Right ventricle myocardium superior (tissue), 1 donor: Measurements from ENCODE around the gene SETD5. TPM values are rescaled to one million over a fixed set of nuclear protein-coding genes. Genes with fewer than 3 reads are reported as not detected.

Experiments
- ATAC-seq: fragments of 200-7000 bp; cut with Tn5 transposase; one replicate; pipeline ENCODE4 v1.9.1; 2020; ENCODE audit warnings: mild to moderate bottlenecking; ENCODE audit not compliant: poor library complexity
- DNase-seq: peaks from one replicate; pipeline ENCODE4 v3.0.0-alpha.2; 2020
- intact Hi-C: fragments of 100-400 bp; cut with DNase I; formaldehyde crosslinking; loops from one replicate; pipeline ENCODE4 v1.11.2; 2022
- total RNA-seq: library from RNA; stranded (reverse); fragmentation: NEBNext Ultra II Directional; extraction: Animal tissue kit (Norgen Biotek cat#: 25700); gene quantifications from one replicate; pipeline ENCODE4 v1.2.1, GENCODE V29; 2021
- donor health status: DM: no; HTN: yes; CAD: no; lungs with severe emphysema.

The SETD5 gene
- total RNA-seq, 1 donor from 2014 or later = 49.7 TPM

DNA sequence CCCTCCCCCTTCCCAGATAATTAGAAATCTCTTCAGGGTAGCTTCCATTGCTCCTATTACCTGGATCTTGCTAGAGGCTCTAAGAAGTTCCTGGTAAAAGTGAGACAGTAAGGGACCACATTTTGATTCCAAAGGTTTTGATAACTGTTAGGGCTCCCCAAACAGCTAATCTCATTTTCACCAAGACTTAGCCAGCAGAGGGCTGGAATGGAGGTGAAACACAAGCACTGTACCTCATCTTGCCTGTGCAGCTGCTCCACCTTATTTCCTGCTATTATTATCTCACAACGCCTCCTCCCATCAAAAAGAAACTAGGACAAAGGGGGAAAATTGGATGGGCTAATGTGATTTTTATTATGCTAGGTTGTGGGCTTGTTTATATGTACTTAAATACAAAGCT lies 7.3 kb downstream of the SETD5 start:
- intact Hi-C loops = no loop called here
- ATAC-seq = no peak
- no peak for DNase-seq

DNA sequence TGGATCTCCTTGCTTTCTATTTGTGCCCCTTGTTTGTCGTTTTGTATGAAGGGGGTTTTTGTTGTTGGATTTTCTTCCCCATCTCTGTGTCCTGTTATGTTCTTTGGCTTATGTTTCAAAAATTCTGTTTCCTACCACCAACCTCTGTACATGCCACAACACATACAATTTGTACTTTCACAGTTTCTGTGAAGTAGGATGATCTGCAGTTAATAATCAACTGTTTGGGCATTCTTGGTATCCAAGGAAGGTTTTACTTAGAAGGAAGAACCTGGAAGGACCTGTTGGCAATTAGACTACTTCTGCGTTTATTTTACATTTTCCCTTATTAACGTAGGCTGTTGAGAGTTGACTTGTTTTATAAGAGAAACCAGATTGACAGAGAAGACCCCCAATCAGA lies 8.3 kb downstream of the SETD5 start:
- intact Hi-C loops = no loop called here
- ATAC-seq (no peak), DNase-seq (no peak)

DNA sequence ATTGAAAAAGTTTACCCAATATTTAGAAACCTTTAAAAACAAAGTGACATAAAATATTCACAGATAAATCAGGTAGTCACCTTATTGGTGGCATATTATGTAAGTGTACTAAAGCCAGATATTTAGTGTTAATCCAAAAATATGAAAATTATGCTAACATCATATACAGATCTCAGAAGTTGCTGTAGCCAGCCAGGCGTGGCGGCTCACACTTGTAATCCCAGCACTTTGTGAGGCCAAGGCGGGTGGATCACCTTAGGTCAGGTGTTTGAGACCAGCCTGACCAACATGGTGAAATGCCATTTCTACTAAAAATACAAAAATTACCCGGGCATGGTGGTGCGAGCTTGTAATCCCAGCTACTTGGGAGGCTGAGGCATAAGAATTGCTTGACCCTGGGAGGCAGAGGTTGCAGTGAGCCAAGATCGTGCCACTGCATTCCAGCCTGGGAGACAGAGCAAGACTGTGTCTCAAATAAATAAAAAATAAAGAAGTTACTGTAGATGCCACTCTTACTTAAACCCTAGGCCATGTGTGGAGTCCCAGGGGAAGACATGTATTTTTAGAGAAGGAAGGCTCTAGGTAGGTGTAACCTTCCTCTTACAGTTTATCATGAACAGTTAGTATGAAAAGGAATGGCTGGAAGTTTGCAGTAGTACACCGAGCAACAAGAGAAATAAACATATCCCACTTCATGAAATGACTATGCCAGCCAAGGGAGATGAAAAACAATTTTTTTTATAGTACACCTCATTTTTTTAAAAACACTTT lies 9.6 kb downstream of the SETD5 start:
- no peak for DNase-seq
- peak; percentile 18 for ATAC-seq
- intact Hi-C loops = no loop called here

DNA sequence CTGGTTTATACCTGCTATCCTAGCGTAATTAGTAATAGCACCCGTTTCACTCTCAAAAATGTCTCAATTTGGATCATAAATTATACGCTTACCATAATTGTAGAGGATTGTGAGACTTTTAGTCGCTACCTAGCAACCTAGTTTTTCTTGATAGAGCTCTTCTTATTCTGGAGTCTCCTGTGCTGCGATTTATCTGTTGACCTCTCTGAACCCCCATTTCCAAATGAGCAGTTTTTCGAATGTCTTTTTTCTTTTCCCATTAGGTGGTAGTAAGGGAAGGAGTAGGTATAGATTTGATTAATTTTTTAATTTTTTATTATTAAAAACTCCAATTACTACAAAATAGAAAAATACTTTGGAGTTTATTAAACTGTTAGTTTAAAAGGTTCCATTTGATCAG lies 10.6 kb downstream of the SETD5 start:
- ATAC-seq = no peak
- no peak for DNase-seq
- intact Hi-C loops = no loop called here

DNA sequence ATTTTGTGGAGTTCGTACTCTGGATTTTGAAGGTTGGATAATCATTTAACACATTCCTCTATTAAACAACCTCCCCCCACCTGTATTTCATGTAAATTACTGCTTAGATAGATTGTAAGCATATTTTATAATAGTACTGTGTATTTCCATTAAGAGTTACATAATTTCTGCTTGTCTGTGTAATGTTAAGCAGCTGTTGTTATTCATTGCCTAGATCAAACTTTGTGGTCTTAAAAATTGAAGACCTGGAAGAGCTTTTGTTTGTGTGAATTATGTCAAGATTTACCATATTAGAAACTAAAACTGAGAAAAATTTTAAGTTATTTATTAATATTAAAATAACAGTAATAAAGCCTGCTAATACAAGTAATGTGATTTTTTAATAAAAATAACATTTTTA lies 11.1 kb downstream of the SETD5 start:
- intact Hi-C loops = no loop called here
- no peak for ATAC-seq
- no peak for DNase-seq

DNA sequence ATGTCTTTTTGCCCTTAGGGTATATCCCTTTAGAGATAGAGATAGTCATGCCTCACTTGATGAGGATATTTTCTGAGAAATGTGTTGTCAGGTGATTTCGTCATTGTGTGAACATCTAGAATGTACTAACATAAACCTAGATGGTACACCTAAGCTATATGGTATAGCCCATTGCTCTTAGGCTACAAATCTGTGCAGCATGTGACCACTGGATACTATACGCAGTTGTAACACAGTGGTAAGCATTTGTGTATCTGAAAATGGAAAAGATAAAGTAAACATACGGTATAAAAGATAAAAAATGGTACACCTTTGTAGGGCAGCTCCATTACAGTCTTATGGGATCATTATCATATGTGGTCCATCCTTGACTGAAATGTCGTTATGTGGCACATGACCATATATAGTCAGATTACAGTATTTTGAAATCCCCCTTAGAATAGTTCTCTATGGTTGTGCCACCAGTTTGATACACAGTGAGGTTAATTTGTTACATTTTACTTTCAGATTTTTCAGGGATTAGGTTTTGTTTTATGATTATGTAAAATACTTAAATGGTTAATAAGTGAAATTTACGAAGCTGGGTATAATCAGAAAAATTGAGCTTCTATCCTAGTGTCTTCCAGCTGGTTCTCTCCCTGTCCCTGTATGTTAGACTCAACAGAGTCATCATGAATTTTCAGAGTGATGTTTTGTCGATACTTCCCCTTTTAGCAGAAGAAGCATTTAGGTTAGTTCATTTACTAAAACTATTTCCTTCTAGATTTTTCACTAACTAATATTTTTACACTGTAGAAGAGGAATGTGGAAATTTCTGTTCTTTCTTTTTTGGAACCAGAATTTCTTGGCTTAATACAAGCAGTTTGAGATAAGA lies 12.8 kb downstream of the SETD5 start:
- intact Hi-C loops = no loop called here
- DNase-seq = no peak
- ATAC-seq = no peak

DNA sequence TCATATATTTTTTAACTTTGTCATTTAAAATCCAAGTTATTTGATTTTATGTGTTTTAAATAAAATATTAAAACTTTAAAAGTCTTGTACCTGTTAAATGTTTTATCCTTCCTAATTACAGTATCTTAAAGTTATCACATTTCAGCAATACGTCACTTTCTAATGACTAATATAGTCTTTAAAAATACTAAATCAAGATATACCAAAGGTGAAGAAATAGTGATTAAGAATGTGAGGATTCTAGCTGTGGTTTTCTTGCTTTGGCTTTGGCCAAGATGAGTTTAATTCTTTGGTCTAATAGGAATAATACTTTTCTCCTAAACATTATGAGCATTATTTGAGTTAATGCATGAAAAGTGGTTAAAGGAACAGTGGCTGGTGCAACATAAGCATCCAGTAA lies 13.9 kb downstream of the SETD5 start:
- intact Hi-C loops = no loop called here
- no peak for ATAC-seq
- no peak for DNase-seq

DNA sequence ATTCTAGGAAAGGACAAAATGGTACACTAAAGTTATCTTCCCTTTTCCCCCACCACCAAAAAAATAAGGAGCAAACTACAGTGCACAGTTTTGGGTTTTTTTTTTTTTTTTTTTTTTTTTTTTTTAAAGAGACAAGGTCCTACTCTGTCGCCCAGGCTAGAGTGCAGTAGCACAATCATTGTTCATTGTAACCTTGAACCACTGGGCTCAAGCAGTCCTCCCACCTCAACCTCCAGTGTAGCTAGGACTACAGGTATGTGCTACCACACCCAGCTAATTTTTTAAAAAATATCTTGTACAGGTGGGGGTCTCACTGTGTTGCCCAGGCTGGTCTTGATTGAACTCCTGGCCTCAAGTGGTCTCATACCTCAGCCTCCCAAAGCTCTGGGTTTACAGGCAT lies 14.9 kb downstream of the SETD5 start:
- ATAC-seq (no peak), DNase-seq (no peak)
- intact Hi-C loops = no loop called here

DNA sequence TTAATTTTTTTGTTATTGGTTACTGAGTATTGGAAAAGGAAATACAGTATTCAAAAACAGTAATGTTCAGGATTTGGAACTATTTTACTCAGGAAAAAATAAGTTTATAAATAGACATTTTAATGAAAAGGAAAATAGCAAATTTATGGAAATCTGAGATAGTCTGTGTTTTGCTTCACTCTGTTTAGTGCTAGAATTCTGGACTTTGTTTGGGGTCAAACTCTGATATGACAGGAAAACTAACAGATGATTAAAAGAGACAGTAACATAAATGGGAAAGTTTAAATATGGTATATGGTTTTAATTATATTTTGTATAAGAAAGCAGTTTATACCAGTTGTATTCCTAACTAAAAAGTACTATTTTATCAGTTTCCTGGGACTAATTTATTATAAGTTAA lies 17.4 kb downstream of the SETD5 start:
- intact Hi-C loops = no loop called here
- no peak for ATAC-seq
- DNase-seq = no peak

DNA sequence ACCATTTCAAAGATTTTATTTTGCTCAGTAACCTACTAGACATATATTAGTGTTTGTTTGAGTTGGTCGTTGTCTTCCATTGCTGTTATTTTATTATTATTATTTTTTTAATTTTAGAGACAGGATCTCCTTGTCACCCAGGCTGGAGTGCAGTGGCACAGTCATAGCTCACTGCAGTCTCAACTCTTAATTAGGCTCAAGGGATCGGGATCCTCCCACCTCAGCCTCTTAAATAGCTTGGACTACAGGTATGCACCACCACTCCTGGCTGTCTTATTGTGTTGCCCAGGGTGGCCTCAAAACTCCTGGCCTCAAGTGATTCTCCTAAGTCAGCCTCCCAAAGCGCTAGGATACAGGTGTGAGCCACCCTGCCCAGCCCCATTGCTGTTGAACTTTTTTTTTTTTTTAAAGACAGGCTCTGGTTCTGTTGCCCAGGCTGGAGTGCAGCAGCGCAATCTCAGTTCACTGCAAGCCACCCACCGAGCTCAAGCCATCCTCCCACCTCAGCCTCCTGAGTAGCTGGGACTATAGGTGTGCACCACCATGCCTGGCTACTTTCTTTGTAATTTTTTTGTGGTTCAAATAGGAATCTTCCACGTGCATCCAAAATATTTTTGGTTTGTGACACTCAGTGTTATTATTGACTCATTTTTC lies 18.2 kb downstream of the SETD5 start:
- no peak for ATAC-seq
- DNase-seq = no peak
- intact Hi-C loops = no loop called here

DNA sequence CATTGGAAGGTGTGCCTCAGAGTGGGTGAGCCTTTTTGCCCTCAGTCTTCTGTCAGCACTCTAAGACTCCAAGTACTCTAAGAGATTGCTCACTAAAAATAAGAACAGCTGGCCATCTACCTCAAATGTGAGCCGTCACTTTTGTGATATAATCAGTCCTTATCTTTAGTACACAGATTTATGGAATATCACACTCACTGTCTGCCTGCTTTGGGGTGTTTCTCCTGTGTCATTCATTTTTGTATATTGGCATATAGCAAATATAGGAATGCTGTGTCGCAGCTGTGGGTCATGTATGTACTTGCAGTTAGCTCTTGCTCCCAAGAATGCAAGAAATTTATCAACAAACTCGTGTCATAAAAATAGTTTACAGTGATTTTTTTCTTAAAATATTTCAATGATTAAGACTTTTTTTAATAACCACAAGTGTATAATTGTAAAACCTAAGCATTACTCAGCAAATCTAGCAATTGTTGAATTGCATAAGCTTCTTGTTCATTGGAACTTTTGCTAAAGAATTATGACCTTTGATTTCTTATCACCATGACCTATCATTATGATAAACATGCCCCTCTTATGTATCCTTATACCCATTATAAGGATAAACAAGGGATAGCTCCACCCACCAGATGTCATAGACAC lies 18.8 kb downstream of the SETD5 start:
- intact Hi-C loops = no loop called here
- DNase-seq (no peak), ATAC-seq (peak; percentile 36)

DNA sequence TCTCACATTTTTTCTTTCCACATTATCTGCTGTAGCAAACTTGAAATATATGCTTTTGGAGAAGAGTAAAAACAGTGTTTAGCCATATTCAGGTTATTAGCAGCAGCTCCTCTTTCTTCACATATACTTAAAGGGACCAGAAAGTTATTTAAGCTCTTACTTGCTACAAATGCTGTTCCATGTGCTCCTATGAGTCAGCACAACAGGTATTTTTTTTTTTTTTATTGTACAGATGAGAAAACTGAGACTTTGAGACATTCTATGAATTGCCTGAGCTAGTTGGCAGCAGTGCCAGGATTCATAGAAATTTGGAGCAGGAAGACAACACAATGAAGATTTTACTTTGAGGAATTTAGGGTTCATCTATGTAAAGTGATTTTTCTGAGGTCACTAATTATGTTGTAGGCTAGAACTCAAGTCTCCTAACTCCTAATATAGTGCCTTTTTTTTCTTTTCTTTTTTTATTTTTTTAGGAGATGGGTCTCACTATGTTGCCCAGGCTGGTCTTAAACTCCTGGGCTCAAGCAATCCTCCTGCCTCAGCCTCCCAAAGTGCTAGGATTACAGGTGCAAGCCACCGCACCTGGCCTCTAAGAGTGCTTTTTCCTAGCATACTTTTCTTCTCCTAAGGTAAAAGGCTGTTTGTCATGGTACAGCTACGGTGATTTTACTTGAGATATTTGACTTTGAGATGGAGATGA lies 23.6 kb downstream of the SETD5 start:
- intact Hi-C loops = loop anchor here (5.0 kb wide), 1 partner anchor 59 kb away; the partner anchor contains the start of gene THUMPD3
- ATAC-seq (no peak), DNase-seq (no peak)

DNA sequence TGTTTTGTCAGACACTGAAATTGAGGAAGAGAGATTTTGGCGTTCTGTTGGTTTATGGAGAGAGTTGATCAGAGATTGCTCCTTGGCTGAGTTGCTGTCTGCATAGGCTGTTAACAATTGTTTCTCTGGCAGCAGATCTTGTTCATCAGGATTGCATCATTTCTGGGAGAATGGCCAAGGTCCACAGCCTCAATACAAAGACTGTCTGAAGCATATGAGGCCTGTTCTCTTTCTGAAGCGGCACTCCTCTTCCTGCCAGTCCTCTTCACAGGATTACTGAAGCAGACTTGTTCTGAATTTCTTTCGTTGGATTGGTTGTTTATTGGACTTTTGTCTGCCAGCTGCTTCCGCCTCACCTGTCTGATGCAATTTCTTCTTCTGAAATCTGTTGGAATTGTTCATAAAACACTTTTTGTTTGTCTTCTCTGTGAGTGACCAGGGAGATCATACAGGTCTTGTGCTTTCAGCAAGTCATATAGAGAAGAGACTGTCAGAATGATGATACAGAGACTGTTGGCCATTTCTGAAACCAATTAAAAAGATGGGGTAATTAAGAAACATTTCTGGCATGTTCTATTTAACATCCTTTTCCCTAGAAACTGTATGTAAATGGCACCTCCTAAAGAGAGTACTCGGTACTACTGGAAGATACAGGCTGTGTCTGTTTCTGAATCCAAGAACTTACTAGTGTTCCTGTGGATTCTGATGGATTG lies 25.5 kb downstream of the SETD5 start:
- DNase-seq = peak; percentile 48
- ATAC-seq = peak; percentile 96
- intact Hi-C loops = loop anchor here (5.0 kb wide), 1 partner anchor 61 kb away; the partner anchor contains the start of gene THUMPD3

DNA sequence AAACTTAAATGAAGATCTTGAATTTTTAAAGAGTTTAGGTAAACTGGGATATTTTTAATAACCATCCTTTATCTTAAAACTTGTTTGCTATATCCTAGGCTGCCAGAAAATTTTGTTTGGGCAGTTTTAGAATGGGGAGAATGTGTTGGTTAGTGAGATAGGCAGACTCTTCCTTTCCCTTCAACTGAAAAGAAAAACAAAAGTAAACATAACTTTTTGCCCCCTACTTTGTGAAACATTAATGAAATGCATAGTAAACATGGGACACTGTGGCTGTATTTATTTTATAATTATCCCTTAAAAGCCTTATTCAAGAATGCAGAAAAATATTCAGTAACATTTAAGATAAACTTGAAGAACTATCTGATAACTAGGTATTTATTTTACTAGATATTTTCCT lies 31.0 kb downstream of the SETD5 start:
- DNase-seq (no peak), ATAC-seq (no peak)
- intact Hi-C loops = loop anchor here (5.0 kb wide), 1 partner anchor 41 kb away; no protein-coding TSS in a partner anchor

DNA sequence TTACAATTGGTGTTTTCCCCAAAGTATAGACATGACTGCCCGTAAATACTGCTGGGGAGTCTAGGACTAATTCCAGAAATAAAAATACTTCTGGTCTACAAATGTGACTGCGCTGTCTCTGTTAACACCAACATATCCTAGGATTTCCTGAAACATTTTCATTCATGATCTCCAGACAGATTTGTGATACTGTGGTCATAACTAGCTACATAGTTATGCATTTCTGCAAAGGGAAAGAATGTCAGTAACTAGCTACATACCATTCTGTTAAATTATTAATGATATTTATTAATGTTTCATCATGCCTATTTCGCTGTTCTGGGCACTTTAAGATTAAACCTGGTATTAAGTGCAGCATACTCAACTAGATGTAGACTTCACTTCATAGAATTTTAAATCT lies 33.3 kb downstream of the SETD5 start:
- DNase-seq = no peak
- intact Hi-C loops = no loop called here
- ATAC-seq = no peak

DNA sequence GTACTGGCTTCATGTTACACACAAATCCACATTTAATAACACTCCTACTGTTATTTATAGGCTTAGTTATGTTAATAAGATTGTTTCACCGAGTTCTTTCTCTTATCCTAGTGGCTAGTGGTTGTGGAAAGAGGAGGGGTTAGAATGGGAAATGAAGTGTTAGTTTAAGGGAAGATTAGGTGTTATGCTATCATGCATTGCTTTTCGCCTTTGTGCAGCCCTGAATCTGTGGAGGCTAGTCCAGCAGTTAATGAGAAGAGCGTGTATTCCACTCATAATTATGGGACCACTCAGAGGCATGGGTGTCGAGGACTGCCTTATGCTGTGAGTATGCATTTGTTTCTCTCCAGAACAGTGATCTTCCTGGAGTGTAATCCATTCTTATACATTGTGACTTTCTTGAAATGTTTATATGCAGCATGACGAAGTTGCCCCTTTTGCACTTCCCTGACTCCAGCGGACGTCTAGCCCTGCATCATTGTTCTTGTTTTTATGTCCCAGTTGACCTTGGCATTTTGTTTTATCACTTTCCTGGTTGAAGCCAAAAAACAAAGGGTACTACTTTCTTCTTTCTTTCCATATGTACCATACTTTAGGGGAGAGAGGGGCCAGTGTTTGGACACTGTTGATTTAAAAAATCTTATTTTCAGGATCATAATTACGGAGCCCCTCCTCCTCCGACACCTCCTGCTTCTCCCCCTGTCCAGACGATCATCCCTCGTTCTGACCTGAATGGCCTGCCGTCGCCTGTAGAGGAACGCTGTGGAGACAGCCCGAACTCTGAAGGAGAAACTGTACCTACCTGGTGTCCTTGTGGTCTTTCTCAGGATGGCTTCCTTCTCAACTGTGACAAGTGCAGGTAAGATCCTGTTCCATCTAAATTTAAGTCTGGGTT lies 36.5 kb downstream of the SETD5 start:
- DNase-seq = no peak
- ATAC-seq = peak; percentile 32
- intact Hi-C loops = no loop called here

DNA sequence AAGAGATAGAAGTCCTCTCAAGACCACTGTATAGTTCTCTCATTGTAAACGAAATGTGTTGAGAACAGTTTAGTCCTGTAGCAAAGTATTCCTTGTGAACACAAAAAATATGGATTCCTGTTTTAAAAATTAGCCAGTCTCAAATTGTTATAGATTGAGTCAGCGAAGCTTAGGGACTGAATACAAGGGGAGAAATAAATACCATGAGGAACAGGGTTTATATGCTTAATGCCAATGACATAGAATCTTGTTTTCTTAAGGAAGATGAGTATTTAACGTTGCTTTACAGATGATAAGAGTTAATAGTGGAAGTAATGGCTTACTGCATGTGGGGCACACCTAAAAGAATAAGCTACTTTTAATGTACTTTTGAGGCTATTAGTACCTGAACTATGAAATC lies 37.9 kb downstream of the SETD5 start:
- no peak for ATAC-seq
- DNase-seq = no peak
- intact Hi-C loops = no loop called here
